Stimulated activated memory B cell treated with anti-CD40 and anti-IgM and Interleukin-4, amounts not matched to agents 10 μg/mL and 1 μg/mL and 100 μg/mL, for 72 hours (primary cell): ENCODE data around the gene MYO1G.
"Not testable (repeated sequence)": the region's sequence is repeated elsewhere in the genome, so short reads cannot be mapped to it uniquely, and the experiment has no call there.

ENCODE experiments used
- ATAC-seq: fragments of 150-1000 bp; cut with Tn5 transposase; 2 replicates; pipeline ENCODE4 v1.10.0; 2021
- H3K27ac Mint-ChIP-seq: one replicate; pipeline ENCODE4 v1.8.0; 2022; ENCODE audit warnings: mild to moderate bottlenecking, mixed read lengths
- H3K27me3 Mint-ChIP-seq: one replicate; pipeline ENCODE4 v1.8.0; 2022; ENCODE audit warnings: mixed read lengths
- H3K36me3 Mint-ChIP-seq: one replicate; pipeline ENCODE4 v1.8.0; 2022; ENCODE audit warnings: mixed read lengths
- H3K4me1 Mint-ChIP-seq: one replicate; pipeline ENCODE4 v1.8.0; 2022; ENCODE audit warnings: mixed read lengths
- H3K4me3 Mint-ChIP-seq: one replicate; pipeline ENCODE4 v1.8.0; 2022; ENCODE audit warnings: mild to moderate bottlenecking, moderate library complexity, mixed read lengths
- H3K9me3 Mint-ChIP-seq: one replicate; pipeline ENCODE4 v1.8.0; 2022; ENCODE audit warnings: mixed read lengths

MYO1G gene

GRCh38 chr7:44978511-44979366, at the start of gene MYO1G:
Gene MYO1G (minus strand): TSS chr7:44979015. CDS start chr7:44978961, 54 bp downstream.
- Mint-ChIP-seq H3K36me3 (peaks cover 54% of the 10 kb centered on the region), H3K9me3 (no peaks in the 10 kb centered on the region), H3K27ac (peak within 1 kb of the TSS; percentile 97), H3K27me3 (no peaks in the 10 kb centered on the region), H3K4me3 (peak within 1 kb of the TSS; percentile 91), H3K4me1 (peaks cover 88% of the 10 kb centered on the region)
- peak; percentile 89 for ATAC-seq

- Mint-ChIP-seq H3K4me1 (peaks cover 87% of the 10 kb centered on the region), H3K27ac (peak overlapping the region; percentile 82), H3K27me3 (no peaks in the 10 kb centered on the region), H3K4me3 (peak overlapping the region; percentile 71), H3K9me3 (peaks cover 3% of the 10 kb centered on the region), H3K36me3 (peaks cover 53% of the 10 kb centered on the region)
- ATAC-seq = peak; percentile 47
Observed at GRCh38 chr7:45028138-45028919, 49.5 kb upstream of the MYO1G start.

- peak; percentile 37 for ATAC-seq
- Mint-ChIP-seq H3K36me3 (peaks cover 55% of the 10 kb centered on the region), H3K4me3 (peak overlapping the region; percentile 71)
Observed at GRCh38 chr7:45027774-45028114, 48.9 kb upstream of the MYO1G start.

GRCh38 chr7:45026984-45027773, 48.4 kb upstream of the MYO1G start:
- Mint-ChIP-seq H3K27me3 (no peaks in the 10 kb centered on the region), H3K36me3 (peaks cover 56% of the 10 kb centered on the region), H3K27ac (peak overlapping the region; percentile 82), H3K4me3 (peak overlapping the region; percentile 71), H3K9me3 (peaks cover 3% of the 10 kb centered on the region), H3K4me1 (peaks cover 81% of the 10 kb centered on the region)
- peak; percentile 87 for ATAC-seq

More at GRCh38 chr7:45027774-45028114, 48.9 kb upstream of the MYO1G start:
- peaks cover 3% of the 10 kb centered on the region for H3K9me3 Mint-ChIP-seq
- no peaks in the 10 kb centered on the region for H3K27me3 Mint-ChIP-seq
- H3K4me1 Mint-ChIP-seq = peaks cover 86% of the 10 kb centered on the region
- peak overlapping the region; percentile 82 for H3K27ac Mint-ChIP-seq

- peaks cover 86% of the 10 kb centered on the region for H3K4me1 Mint-ChIP-seq
Observed at GRCh38 chr7:45026013-45026412, 47.2 kb upstream of the MYO1G start.

GRCh38 chr7:45025473-45025872, 46.7 kb upstream of the MYO1G start:
- H3K27me3 Mint-ChIP-seq, H3K9me3 Mint-ChIP-seq, ATAC-seq: not testable (repeated sequence)
- Mint-ChIP-seq H3K27ac (peak overlapping the region; percentile 82), H3K36me3 (peaks cover 62% of the 10 kb centered on the region), H3K4me3 (peak overlapping the region; percentile 53), H3K4me1 (peaks cover 92% of the 10 kb centered on the region)

More at GRCh38 chr7:45026013-45026412, 47.2 kb upstream of the MYO1G start:
- Mint-ChIP-seq H3K9me3 (peaks cover 6% of the 10 kb centered on the region), H3K27ac (peak overlapping the region; percentile 82), H3K27me3 (no peaks in the 10 kb centered on the region), H3K36me3 (peaks cover 62% of the 10 kb centered on the region), H3K4me3 (peak overlapping the region; percentile 53)
- no peak for ATAC-seq

GRCh38 chr7:45024126-45024744, 45.4 kb upstream of the MYO1G start:
- Mint-ChIP-seq H3K9me3 (peaks cover 6% of the 10 kb centered on the region), H3K27ac (peak overlapping the region; percentile 82), H3K36me3 (peaks cover 68% of the 10 kb centered on the region), H3K4me1 (peaks cover 90% of the 10 kb centered on the region), H3K27me3 (no peaks in the 10 kb centered on the region), H3K4me3 (no peak overlapping the region)
- ATAC-seq = no peak

- Mint-ChIP-seq H3K27ac (peak overlapping the region; percentile 80), H3K36me3 (peaks cover 53% of the 10 kb centered on the region), H3K9me3 (peaks cover 6% of the 10 kb centered on the region), H3K27me3 (no peaks in the 10 kb centered on the region), H3K4me1 (peaks cover 65% of the 10 kb centered on the region), H3K4me3 (peak overlapping the region; percentile 44)
- peak; percentile 86 for ATAC-seq
Observed at GRCh38 chr7:45021604-45022296, 42.9 kb upstream of the MYO1G start.

GRCh38 chr7:45020915-45021314, 42.1 kb upstream of the MYO1G start:
- H3K4me1 Mint-ChIP-seq = peaks cover 58% of the 10 kb centered on the region

GRCh38 chr7:45017253-45017652, 38.4 kb upstream of the MYO1G start:
- Mint-ChIP-seq H3K27me3 (no peaks in the 10 kb centered on the region), H3K4me3 (no peak overlapping the region), H3K27ac (no peak overlapping the region), H3K9me3 (peaks cover 3% of the 10 kb centered on the region), H3K4me1 (peaks cover 34% of the 10 kb centered on the region), H3K36me3 (peaks cover 51% of the 10 kb centered on the region)
- no peak for ATAC-seq

More at GRCh38 chr7:45020915-45021314, 42.1 kb upstream of the MYO1G start:
- ATAC-seq = no peak
- H3K27me3 Mint-ChIP-seq = no peaks in the 10 kb centered on the region
- no peak overlapping the region for H3K4me3 Mint-ChIP-seq
- peak overlapping the region; percentile 80 for H3K27ac Mint-ChIP-seq
- peaks cover 53% of the 10 kb centered on the region for H3K36me3 Mint-ChIP-seq
- peaks cover 6% of the 10 kb centered on the region for H3K9me3 Mint-ChIP-seq

GRCh38 chr7:45015313-45015712, 36.5 kb upstream of the MYO1G start:
- Mint-ChIP-seq H3K27me3 (no peaks in the 10 kb centered on the region), H3K9me3 (no peaks in the 10 kb centered on the region), H3K4me1 (peaks cover 16% of the 10 kb centered on the region), H3K36me3 (peaks cover 48% of the 10 kb centered on the region), H3K27ac (no peak overlapping the region), H3K4me3 (no peak overlapping the region)
- no peak for ATAC-seq

GRCh38 chr7:45013465-45013967, 34.7 kb upstream of the MYO1G start:
- ATAC-seq = no peak
- H3K27me3 Mint-ChIP-seq = no peaks in the 10 kb centered on the region
- H3K27ac Mint-ChIP-seq = no peak overlapping the region
- H3K4me1 Mint-ChIP-seq = peaks cover 19% of the 10 kb centered on the region
- no peak overlapping the region for H3K4me3 Mint-ChIP-seq
- H3K9me3 Mint-ChIP-seq = no peaks in the 10 kb centered on the region
- peaks cover 50% of the 10 kb centered on the region for H3K36me3 Mint-ChIP-seq

GRCh38 chr7:45007571-45008328, 28.9 kb upstream of the MYO1G start:
- no peaks in the 10 kb centered on the region for H3K9me3 Mint-ChIP-seq
- H3K36me3 Mint-ChIP-seq = peaks cover 36% of the 10 kb centered on the region
- peak; percentile 76 for ATAC-seq
- H3K4me3 Mint-ChIP-seq = peak overlapping the region; percentile 7
- peaks cover 58% of the 10 kb centered on the region for H3K4me1 Mint-ChIP-seq
- peak overlapping the region; percentile 67 for H3K27ac Mint-ChIP-seq
- H3K27me3 Mint-ChIP-seq = no peaks in the 10 kb centered on the region
